ENCODE results near the gene MOGAT2.

Gene MOGAT2

DNA sequence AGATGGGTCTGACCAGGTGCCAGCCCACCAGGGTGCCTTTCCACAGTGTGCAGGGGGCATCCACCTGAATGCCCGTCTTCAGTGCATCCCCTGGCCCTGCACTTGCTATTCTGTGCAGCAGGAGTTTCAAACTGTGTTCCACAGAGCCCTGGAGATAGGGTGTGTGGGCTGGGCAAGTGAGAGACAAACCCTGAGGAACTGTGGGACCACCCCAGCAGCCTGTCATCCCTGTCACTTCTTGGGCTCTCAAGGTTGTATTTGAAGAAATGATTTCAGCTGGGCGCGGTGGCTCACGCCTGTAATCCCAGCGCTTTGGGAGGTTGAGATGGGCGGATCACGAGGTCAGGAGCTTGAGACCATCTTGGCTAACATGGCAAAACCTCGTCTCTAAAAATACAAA, 44.5 kb downstream of the MOGAT2 start:
- no peak overlapping the region for H3K27ac ChIP-seq
- CTCF ChIA-PET: interaction anchor here (0.6 kb wide), 1 partner anchor 151 kb away, joined by 3 read pairs; no protein-coding TSS in a partner anchor
- POLR2A ChIA-PET (ENCODE audit: low non-redundant PET): no interaction called here
- DNase-seq (ENCODE audit: low spot score): no peak
- TF ChIP-seq, protein P1, sequence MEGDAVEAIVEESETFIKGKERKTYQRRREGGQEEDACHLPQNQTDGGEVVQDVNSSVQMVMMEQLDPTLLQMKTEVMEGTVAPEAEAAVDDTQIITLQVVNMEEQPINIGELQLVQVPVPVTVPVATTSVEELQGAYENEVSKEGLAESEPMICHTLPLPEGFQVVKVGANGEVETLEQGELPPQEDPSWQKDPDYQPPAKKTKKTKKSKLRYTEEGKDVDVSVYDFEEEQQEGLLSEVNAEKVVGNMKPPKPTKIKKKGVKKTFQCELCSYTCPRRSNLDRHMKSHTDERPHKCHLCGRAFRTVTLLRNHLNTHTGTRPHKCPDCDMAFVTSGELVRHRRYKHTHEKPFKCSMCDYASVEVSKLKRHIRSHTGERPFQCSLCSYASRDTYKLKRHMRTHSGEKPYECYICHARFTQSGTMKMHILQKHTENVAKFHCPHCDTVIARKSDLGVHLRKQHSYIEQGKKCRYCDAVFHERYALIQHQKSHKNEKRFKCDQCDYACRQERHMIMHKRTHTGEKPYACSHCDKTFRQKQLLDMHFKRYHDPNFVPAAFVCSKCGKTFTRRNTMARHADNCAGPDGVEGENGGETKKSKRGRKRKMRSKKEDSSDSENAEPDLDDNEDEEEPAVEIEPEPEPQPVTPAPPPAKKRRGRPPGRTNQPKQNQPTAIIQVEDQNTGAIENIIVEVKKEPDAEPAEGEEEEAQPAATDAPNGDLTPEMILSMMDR (conservative IDR thresholded peaks at IDR 0.05; ENCODE audit: low read depth): no peak

DNA sequence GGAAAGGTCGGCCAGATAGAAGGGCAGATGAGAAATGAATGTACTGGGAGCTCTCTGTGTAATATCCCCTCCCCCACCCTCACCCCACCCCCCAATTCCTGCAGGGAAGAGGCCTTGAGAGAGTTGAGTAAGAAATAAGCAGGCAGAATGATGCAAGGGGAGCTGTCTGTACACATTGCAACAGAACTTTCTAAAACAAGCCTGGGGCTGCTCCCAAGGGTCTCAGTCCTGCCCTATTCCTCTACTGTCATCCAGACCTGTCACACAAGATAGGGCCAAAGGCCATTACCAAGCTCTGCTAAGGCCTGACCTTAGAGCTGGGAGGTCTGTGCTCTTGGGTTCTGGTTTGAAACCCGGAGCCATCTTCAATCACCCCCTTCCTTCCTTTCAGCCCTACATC, 45.2 kb downstream of the MOGAT2 start:
- no peak for DNase-seq (ENCODE audit: low spot score)
- ChIA-PET CTCF (interaction anchor here (0.5 to 0.6 kb wide), 2 partner anchors 8 to 16 kb away, joined by 3 to 7 read pairs; no protein-coding TSS in a partner anchor), POLR2A (ENCODE audit: low non-redundant PET) (no interaction called here)
- TF ChIP-seq, protein P1 (conservative IDR thresholded peaks at IDR 0.05; ENCODE audit: low read depth): no peak
- H3K27ac ChIP-seq: no peak overlapping the region

DNA sequence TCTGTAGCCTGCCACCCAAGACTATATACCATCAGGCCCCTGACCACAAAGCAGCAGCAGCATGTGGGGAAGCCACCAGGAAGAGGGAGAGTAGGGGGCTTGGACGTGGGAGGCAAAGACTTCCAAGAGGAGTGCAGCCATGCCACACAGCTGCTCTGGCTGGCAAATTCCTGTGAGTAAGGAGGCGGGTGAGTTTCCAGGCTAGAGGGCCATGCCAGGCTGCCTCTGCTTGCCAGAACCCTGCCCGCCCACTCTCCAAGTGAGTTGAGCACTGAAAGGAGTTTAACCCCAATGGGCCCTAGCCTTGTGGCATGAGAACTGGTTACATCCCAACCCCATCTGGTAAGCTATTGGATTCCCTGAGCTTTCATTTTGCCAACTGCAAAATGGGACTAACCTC, 46.2 kb downstream of the MOGAT2 start:
- DNase-seq (ENCODE audit: low spot score): no peak
- POLR2A ChIA-PET (ENCODE audit: low non-redundant PET): interaction anchor here (0.6 kb wide), 1 partner anchor 523 kb away, joined by 3 read pairs; no protein-coding TSS in a partner anchor
- CTCF ChIA-PET: interaction anchor here (0.5 to 0.6 kb wide), 2 partner anchors 17 to 696 kb away, joined by 3 read pairs; no protein-coding TSS in a partner anchor
- H3K27ac ChIP-seq: no peak overlapping the region
- TF ChIP-seq, protein P1 (conservative IDR thresholded peaks at IDR 0.05; ENCODE audit: low read depth): no peak

DNA sequence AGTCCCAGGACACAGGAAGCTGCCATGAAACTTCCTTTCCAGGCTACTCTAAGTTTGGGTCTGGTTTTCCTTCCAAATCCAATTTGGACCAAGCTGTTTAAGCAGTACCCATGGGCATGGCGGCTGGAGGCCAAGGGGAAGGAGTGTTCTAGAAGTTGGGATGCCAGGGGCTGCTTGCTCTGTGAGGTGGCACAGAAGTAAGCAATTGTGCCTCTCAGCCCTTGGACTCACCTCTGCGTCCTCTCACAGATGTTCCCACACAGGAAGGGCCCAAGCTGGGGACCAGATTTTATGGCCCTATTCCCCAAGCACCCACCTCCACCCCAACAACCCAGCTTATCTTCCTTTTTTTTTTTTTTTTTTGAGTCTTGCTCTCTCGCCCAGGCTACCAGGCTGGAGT, 47.5 kb downstream of the MOGAT2 start:
- no peak for DNase-seq (ENCODE audit: low spot score)
- POLR2A ChIA-PET (ENCODE audit: low non-redundant PET): no interaction called here
- TF ChIP-seq, protein P1 (conservative IDR thresholded peaks at IDR 0.05; ENCODE audit: low read depth): no peak
- no peak overlapping the region for H3K27ac ChIP-seq
- CTCF ChIA-PET: interaction anchor here (0.6 kb wide), 1 partner anchor 514 kb away, joined by 3 read pairs; no protein-coding TSS in a partner anchor

DNA sequence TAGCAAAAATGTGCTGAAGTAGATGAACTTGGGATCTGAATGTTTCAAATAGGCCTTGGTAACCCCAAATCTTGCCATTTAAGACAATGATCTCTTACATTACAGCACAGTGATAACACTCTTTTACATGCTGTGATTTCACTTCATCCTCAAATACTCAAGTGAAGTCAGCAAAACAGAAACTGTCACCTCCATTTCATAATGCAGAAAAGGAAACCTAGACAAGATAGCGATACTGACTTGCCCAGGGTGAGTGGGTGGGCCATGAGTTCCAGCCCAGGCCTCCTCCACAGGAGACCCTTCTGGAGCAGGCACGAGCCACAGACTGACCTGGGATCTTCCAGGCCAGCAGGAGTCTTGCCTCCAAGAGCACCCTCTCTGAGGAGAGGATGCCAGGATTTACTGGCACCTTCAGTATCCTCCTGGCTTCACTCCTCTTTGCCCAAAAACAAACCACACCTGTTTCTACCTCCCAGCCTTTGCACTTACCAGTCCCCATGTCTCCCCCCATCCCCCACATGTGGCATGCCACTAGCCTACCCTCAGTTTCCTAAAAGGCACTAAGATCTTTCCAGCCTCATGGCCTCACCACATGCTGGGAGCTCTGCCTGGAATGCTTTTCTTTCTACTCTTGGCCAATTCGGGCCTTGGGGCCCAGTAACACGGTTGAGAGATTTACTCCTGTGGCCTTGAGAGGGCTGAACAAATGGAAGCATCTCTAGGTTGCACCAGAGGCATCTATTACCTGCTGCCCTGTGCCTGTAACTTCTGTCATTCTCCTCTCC, 49.0 kb downstream of the MOGAT2 start:
- DNase-seq (ENCODE audit: low spot score): no peak
- ChIA-PET POLR2A (ENCODE audit: low non-redundant PET) (no interaction called here), CTCF (no interaction called here)
- H3K27ac ChIP-seq: no peak overlapping the region
- TF ChIP-seq, protein P1 (conservative IDR thresholded peaks at IDR 0.05; ENCODE audit: low read depth): no peak

DNA sequence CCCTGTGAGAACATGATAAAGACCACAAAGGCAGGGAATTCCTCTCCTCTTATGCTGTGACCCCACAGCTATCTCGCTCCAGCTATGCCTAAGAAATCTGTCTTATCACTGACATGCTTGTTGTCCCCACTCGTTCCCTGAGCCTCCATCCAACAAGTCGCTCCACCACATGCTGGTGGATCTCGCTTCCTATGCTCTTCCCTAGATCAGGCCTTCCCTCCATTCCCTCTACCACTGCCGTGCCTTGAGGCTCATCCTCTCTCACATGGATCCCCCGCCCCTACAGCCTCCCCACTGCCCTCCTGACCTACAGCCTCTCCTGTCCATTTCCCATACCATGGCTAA, 49.6 kb downstream of the MOGAT2 start:
- no peak for DNase-seq (ENCODE audit: low spot score)
- TF ChIP-seq, protein P1 (conservative IDR thresholded peaks at IDR 0.05; ENCODE audit: low read depth): no peak
- H3K27ac ChIP-seq: no peak overlapping the region
- ChIA-PET CTCF (no interaction called here), POLR2A (ENCODE audit: low non-redundant PET) (no interaction called here)

Measured in RWPE1 (cell line).